Ascending aorta (tissue), 2 donors: Measurements from ENCODE around the gene UBE2C. TPM values are rescaled to one million over a fixed set of nuclear protein-coding genes. Genes with fewer than 3 reads are reported as not detected.
A peak's percentile ranks its signal among the peaks of the same experiment; 100 is the strongest.

ENCODE experiments used
- DNase-seq, 2 donors: peaks; one replicate each; pipeline ENCODE4 v3.0.0-alpha.2; 2019; ENCODE audit warnings: low spot score in 2 of 2
- H3K27ac ChIP-seq, 2 donors: fragments of 200-600 bp; sonication (generic); one replicate each; pipeline ENCODE4 v1.5.1; 2016 to 2017; ENCODE audit warnings: mild to moderate bottlenecking in 1 of 2
- H3K27me3 ChIP-seq: fragments of 200-600 bp; sonication (generic); one replicate; pipeline ENCODE4 v1.5.1; 2017
- H3K36me3 ChIP-seq, 2 donors: fragments of 200-600 bp; sonication (generic); one replicate each; pipeline ENCODE4 v1.5.1; 2016
- H3K4me1 ChIP-seq, 2 donors: fragments of 200-600 bp; sonication (generic); one replicate each; pipeline ENCODE4 v1.5.1; 2016 to 2017; ENCODE audit warnings: mild to moderate bottlenecking in 1 of 2
- H3K4me3 ChIP-seq, 2 donors: fragments of 200-600 bp; sonication (generic); one replicate each; pipeline ENCODE4 v1.5.1; 2016 to 2017; ENCODE audit warnings: mild to moderate bottlenecking in 1 of 2
- H3K9me3 ChIP-seq, 2 donors: fragments of 200-600 bp; sonication (generic); one replicate each; pipeline ENCODE4 v1.5.1; 2016
- intact Hi-C: fragments of 100-400 bp; cut with DNase I; formaldehyde crosslinking; loops from one replicate; pipeline ENCODE4 v1.15.1; 2023
- total RNA-seq: library from RNA; depleted of rRNA; stranded (reverse); fragments of >200 nt; gene quantifications from one replicate; pipeline ENCODE4 v1.1.0, GENCODE V29; 2016
- TF ChIP-seq, protein P1 (sequence below), 3 experiments: fragments of 200-600 bp in 2 of 3; fragments of 450-650 bp in 1 of 3; sonication (generic) in 2 of 3; IDR thresholded peaks; one replicate each; pipeline ENCODE4 v1.5.1; 2016 to 2019; ENCODE audit warnings: antibody characterized with exemption in 3 of 3, mild to moderate bottlenecking in 1 of 3, moderate library complexity in 1 of 3

UBE2C gene
- total RNA-seq, 1 donor from 2014 or later, result not detected

DNA sequence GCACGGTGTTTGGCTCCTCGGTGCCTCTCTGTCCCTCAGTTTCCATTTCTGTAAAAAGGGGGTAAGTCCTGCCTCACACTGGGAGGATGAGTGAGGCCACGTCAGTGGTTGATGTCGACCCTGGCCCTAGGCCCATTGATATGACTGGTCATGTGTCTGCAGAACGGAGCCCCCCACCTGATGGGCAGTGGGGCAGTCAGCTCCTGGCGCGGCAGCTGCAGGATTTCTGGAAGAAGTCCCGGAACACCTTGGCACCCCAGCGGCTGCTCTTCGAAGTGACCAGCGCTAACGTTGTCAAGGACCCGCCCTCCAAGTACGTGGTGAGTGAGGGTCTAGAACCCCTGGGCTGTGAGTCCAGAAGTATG, 22.3 kb downstream of the UBE2C start:
- Histone ChIP-seq H3K27ac (peak overlapping the region; percentile 96 to 97), H3K4me3 (peak overlapping the region; percentile 60 to 92), H3K27me3 (no peaks in the 10 kb centered on the region), H3K36me3 (peaks cover 6 to 7% of the 10 kb centered on the region in 2 donors), H3K9me3 (no peaks in the 10 kb centered on the region), H3K4me1 (peaks cover 23 to 30% of the 10 kb centered on the region in 2 donors)
- intact Hi-C loops, result loop anchor here (1.0 to 2.0 kb wide), 4 partner anchors 22 to 56 kb away; partner anchors contain the start of genes ACOT8, CTSA, NEURL2 and UBE2C
- DNase-seq, result peak in 1 of 2 donors; percentile 68
- TF ChIP-seq, protein P1, sequence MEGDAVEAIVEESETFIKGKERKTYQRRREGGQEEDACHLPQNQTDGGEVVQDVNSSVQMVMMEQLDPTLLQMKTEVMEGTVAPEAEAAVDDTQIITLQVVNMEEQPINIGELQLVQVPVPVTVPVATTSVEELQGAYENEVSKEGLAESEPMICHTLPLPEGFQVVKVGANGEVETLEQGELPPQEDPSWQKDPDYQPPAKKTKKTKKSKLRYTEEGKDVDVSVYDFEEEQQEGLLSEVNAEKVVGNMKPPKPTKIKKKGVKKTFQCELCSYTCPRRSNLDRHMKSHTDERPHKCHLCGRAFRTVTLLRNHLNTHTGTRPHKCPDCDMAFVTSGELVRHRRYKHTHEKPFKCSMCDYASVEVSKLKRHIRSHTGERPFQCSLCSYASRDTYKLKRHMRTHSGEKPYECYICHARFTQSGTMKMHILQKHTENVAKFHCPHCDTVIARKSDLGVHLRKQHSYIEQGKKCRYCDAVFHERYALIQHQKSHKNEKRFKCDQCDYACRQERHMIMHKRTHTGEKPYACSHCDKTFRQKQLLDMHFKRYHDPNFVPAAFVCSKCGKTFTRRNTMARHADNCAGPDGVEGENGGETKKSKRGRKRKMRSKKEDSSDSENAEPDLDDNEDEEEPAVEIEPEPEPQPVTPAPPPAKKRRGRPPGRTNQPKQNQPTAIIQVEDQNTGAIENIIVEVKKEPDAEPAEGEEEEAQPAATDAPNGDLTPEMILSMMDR (IDR thresholded peaks at IDR 0.05), result no peak

DNA sequence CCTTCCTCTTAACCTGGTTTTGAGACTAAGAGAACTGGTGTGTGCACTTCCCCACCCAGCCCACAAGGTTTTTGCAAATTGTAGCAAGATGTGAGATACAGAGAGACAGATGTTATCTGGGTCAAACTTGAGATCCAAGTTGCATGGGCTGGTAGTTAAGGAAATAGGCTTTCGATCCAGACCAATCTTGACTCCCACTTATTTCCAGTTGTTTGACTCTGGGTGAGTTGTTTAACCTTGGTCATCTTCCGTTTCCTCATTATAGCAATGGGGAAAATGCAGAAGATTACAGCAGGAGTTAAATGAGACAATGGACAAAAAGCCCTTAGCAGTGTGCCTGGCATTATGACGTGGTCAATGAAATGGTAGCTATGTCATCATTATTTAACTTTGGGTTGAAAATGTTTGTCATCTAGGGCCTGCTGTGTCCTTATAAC, 22.9 kb downstream of the UBE2C start:
- intact Hi-C loops, result loop anchor here (2.0 kb wide), 2 partner anchors 21 to 55 kb away; partner anchors contain the start of genes ACOT8, CTSA, NEURL2 and ZSWIM3
- peak overlapping the region; percentile 96 to 97 for H3K27ac ChIP-seq
- TF ChIP-seq, protein P1 (IDR thresholded peaks at IDR 0.05), result no peak

DNA sequence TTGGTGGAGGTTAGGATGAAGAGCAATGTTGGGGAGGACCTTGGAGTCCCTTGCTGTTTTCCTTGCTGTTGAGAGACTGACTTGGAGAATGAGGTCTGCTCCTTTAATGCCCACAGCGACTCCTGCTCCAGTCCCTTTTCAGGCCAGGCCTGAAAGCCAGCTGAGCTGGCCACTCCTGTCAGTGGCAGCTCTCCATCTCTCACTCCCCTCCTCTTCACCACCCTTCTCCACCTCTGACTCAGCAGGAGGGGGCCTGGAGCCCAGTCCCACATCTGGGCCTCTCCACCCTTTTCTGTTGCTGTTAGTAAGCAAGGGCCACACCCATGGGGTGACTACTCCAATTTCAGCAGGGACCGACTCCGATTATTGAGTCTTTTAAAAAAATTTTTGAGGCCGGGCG, 23.4 kb downstream of the UBE2C start:
- peak overlapping the region; percentile 60 to 92 for H3K4me3 ChIP-seq
- peak overlapping the region; percentile 96 to 97 for H3K27ac ChIP-seq
- intact Hi-C loops, result loop anchor here (1.0 to 2.0 kb wide), 3 partner anchors 21 to 55 kb away; partner anchors contain the start of genes ACOT8, CTSA, NEURL2 and ZSWIM3
- DNase-seq, result peak in 1 of 2 donors; percentile 85
- TF ChIP-seq, protein P1 (IDR thresholded peaks at IDR 0.05), result no peak
- H3K36me3 ChIP-seq, result peaks cover 17% of the 10 kb centered on the region in 2 donors
- no peaks in the 10 kb centered on the region for H3K9me3 ChIP-seq
- peaks cover 23 to 31% of the 10 kb centered on the region in 2 donors for H3K4me1 ChIP-seq
- no peaks in the 10 kb centered on the region for H3K27me3 ChIP-seq

More for the DNA sequence above, 22.9 kb downstream of the UBE2C start:
- peaks cover 23 to 30% of the 10 kb centered on the region in 2 donors for H3K4me1 ChIP-seq
- peak overlapping the region; percentile 60 to 92 for H3K4me3 ChIP-seq
- no peaks in the 10 kb centered on the region for H3K27me3 ChIP-seq
- H3K9me3 ChIP-seq, result no peaks in the 10 kb centered on the region
- no peak for DNase-seq
- H3K36me3 ChIP-seq, result peaks cover 12% of the 10 kb centered on the region in 2 donors

DNA sequence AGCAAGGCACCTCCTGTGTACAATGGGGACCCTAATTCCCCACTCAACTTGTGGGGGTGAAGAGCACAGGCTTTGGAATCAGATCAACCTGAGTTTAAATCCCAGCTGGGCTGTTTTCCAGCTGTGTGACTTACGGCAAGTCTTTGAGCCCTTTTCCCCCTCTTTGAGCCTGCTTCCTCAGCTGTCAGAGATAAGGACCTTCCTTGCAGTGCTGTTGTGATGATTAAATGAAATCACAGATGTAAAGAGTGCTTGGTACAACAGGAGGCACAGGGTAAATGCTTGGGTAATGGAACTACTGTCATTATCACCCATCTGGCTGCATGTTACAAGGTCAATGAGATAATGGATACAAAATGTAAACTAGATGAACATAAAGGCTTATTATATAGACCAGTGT, 24.4 kb downstream of the UBE2C start:
- no peak for DNase-seq
- TF ChIP-seq, protein P1 (IDR thresholded peaks at IDR 0.05), result no peak
- Histone ChIP-seq H3K27ac (peak overlapping the region; percentile 44 to 96), H3K4me3 (peak overlapping the region in 1 of 2 donors; percentile 92), H3K27me3 (no peaks in the 10 kb centered on the region), H3K4me1 (peaks cover 23 to 36% of the 10 kb centered on the region in 2 donors), H3K9me3 (no peaks in the 10 kb centered on the region), H3K36me3 (peaks cover 25 to 27% of the 10 kb centered on the region in 2 donors)
- intact Hi-C loops, result loop anchor here (1.0 kb wide), 1 partner anchor 38 kb away; no protein-coding TSS in a partner anchor

DNA sequence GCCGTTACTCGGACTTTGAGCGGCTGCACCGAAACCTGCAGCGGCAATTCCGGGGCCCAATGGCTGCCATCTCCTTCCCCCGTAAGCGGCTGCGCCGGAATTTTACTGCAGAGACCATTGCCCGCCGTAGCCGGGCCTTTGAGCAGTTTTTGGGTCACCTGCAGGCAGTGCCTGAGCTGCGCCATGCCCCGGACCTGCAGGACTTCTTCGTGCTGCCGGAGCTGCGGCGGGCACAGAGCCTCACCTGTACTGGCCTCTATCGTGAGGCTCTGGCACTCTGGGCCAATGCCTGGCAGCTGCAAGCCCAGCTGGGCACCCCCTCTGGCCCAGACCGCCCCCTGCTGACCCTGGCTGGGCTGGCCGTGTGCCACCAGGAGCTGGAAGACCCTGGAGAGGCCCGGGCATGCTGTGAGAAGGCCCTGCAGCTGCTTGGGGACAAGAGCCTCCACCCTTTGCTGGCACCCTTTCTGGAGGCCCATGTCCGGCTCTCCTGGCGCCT, 28.3 kb downstream of the UBE2C start:
- no peak overlapping the region for H3K4me3 ChIP-seq
- peak overlapping the region in 1 of 2 donors; percentile 27 for H3K27ac ChIP-seq
- no peaks in the 10 kb centered on the region for H3K27me3 ChIP-seq
- peaks cover 41 to 55% of the 10 kb centered on the region in 2 donors for H3K36me3 ChIP-seq
- TF ChIP-seq, protein P1 (IDR thresholded peaks at IDR 0.05), result no peak
- peaks cover 5 to 16% of the 10 kb centered on the region in 2 donors for H3K4me1 ChIP-seq
- DNase-seq, result no peak
- intact Hi-C loops, result no loop called here
- no peaks in the 10 kb centered on the region for H3K9me3 ChIP-seq
